ENCODE data around the gene ACKR3.

The ACKR3 gene

DNA sequence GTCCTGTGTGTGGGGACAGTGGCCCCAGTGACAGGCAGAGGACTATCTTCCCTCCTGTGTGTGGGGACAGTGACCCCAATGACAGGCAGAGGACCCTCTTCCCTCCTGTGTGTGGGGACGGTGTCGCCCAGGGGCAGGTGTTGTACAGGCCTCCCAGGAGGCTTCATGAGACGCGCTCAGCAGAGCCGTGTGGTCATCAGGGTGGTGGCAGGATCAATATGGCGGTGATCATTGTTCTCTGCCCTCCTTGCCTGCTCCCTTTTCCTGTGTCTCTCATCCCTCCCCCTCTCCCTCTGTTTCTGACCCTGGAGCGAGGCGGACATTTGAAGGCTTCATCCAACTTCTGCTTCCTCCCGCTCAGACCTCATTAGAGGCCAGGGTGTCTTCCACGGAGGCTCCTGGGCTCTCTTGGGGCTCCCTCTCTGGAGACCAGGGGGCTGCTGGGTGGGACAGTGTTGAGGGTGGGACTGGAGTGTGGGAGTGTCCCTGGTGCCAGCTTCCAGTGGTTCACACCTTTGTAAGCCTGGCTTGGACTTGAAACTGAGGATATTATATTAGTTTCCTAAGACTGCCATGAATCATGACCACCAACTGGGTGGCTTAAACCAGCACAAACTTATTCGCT, 59.5 kb downstream of the ACKR3 start:
- no peak for DNase-seq (ENCODE audit: low read depth in 2 of 2)

DNA sequence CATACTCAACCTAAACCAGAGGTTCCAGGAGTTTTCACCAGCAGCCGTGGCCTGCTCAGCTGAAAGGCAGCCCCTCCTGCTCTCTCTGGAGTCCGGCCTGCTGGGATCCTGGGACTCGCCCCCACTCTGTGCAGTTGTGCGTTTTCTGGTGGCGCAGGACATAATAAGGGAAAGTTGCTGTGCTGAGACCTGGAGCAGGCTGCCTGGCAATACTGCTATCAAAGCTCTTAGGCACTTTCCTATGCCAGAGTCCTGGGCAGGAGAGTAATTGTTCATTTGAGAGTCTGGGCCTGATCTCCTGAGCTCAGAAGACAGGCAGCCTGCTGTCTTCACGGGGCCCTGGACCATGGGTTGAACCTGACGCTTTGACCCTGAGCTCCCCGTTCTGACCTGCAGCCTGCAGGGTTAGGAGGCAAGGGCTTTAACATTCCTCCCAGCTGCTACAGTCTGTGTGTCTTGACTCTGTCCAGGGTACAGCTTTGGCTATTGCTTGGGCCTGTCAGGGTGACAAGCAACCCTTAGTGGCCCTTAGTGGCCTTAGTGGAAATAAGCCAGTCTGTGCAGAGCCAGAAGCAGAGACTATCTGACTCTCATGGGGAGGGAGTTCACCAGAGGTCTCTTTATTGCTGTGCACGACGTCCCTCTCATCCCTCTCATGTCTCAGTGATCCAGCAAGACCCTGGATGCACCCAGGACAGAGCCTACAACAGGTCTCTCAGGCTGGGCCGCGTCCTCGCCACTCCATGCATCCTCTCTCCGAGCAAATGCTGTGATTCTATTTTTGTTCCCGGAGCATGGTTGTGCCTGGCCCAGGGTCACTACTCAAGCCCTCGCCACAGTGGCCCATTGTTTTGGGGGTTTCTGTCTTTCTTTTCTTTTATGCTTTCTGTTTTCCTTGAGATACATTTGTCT, 60.6 kb downstream of the ACKR3 start:
- no peak for DNase-seq (ENCODE audit: low read depth in 2 of 2)

DNA sequence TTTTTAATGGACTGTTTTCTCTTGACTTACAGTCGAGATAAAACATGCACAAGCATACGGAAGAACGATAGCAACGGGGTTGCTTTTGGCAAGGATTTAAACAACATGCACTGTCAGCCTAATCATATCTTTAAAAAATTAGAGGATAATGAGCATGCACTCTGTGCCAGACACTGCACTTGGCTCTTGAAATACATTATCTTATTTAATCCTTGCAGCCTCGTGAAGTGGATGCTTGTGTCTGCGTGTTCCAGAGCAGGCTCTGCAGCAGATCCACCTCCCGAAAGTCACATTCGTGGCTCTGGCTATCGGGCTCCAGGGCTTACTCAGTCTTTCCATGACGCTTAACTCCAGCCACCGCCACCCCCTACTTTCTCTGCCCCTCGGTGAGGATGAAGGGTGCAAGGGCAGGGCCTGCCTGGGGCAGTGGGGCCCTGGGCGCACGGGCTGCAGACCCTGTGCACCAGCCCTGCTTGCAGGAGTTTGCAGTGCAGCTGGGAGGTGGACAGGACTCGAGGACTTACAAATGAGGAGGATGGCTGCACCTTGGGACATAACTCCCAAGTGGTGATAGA, 61.7 kb downstream of the ACKR3 start:
- no peak for DNase-seq (ENCODE audit: low read depth in 2 of 2)

DNA sequence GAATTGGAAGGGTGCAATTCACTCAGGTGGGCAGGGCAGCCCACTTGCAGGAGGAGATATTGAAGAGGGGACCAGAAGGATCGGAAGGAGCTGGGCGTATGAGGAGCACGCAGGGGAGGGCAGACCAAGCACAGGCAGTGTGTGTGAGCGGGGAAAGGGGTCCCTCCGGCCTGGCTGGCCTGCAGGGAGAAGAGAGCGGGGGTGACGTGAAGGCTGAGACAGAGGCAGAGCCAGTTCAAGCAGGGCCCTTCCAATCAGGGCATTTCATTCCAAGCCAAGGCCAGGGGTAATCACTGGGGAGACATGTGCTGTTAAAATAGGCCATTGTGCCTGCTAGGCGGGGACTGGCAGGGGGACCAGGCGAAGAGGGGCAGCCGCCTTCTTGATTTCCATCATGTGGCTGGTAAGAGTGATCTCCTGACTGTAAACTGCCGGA, 62.2 kb downstream of the ACKR3 start:
- no peak for DNase-seq (ENCODE audit: low read depth in 2 of 2)

All from stimulated activated CD8-positive, alpha-beta memory T cell treated with anti-CD3 and anti-CD28 coated beads, Interleukin-7, amount 100 ng/mL, for 1 hour (primary cell).